Small intestine (tissue), 7 donors: ENCODE data around the gene GPRC5C. TPM values are rescaled to one million over a fixed set of nuclear protein-coding genes. Genes with fewer than 3 reads are reported as not detected.

Experiments
- DNase-seq, 2 donors: peaks; one replicate each; pipeline versions ENCODE4 v3.0.0 to v3.0.0-alpha.2; 2013
- FAIRE-seq: peaks from 2 replicates; lab custom pipeline; 2012; peaks lifted over from hg19 to GRCh38; lab: Jason Lieb, UNC
- H3K27ac ChIP-seq, 3 donors: one replicate each; pipeline ENCODE4 v1.5.1; 2013; ENCODE audit warnings: low read length in 2 of 3, mild to moderate bottlenecking in 2 of 3, control low read depth in 1 of 3, inconsistent platforms in 1 of 3, low read depth in 1 of 3, moderate library complexity in 1 of 3
- H3K27me3 ChIP-seq, 3 donors: one replicate each; pipeline ENCODE4 v1.6.1; 2013; ENCODE audit warnings: low read length in 3 of 3, inconsistent platforms in 1 of 3; ENCODE audit not compliant: control insufficient read depth in 3 of 3, insufficient read depth in 3 of 3
- H3K36me3 ChIP-seq, 3 donors: one replicate each; pipeline ENCODE4 v1.6.1; 2013; ENCODE audit warnings: low read length in 3 of 3, inconsistent platforms in 1 of 3, low read depth in 1 of 3, mild to moderate bottlenecking in 1 of 3, moderate library complexity in 1 of 3; ENCODE audit not compliant: control insufficient read depth in 3 of 3, insufficient read depth in 2 of 3
- H3K4me1 ChIP-seq, 3 donors: one replicate each; pipeline ENCODE4 v1.6.1; 2013; ENCODE audit warnings: low read length in 2 of 3, inconsistent platforms in 1 of 3, low read depth in 1 of 3, mild to moderate bottlenecking in 1 of 3, moderate library complexity in 1 of 3; ENCODE audit not compliant: control insufficient read depth in 3 of 3, insufficient read depth in 2 of 3
- H3K4me3 ChIP-seq, 3 donors: one replicate each; pipeline ENCODE4 v1.5.1; 2013; ENCODE audit warnings: low read length in 3 of 3, control low read depth in 1 of 3, inconsistent platforms in 1 of 3, low read depth in 1 of 3, mild to moderate bottlenecking in 1 of 3, moderate library complexity in 1 of 3
- H3K9me3 ChIP-seq, 2 donors: one replicate each; pipeline ENCODE4 v1.6.1; 2013; ENCODE audit warnings: low read depth in 1 of 2, low read length in 1 of 2; ENCODE audit not compliant: control insufficient read depth in 2 of 2, insufficient read depth in 1 of 2
- WGBS, 3 donors: extraction: QIAGEN DNeasy Blood & Tissue Kit; methylation state at CpG; one replicate each; pipeline ENCODE4 v1.1.7; 2013; 5-methylcytosine and 5-hydroxymethylcytosine counted together
- polyA plus RNA-seq, 4 donors: library from polyadenylated mRNA; stranded (reverse) in 3 of 4; unstranded in 1 of 4; fragments of 200-250 nt in 3 of 4; fragments of 120-200 nt in 1 of 4; gene quantifications; one replicate each; pipeline versions ENCODE4 v1.2.1 to v1.2.3, GENCODE V29; 2013
- donor health status: healthy with polysubstance abuse.
- donor health status: control.
- donor health status: control.
- donor health status: Bipolar disorder and iron deficiency.
- donor health status: healthy.

GPRC5C gene
- polyA plus RNA-seq, 4 donors, result 41.3 to 72.8 (median 48.1) TPM

DNA sequence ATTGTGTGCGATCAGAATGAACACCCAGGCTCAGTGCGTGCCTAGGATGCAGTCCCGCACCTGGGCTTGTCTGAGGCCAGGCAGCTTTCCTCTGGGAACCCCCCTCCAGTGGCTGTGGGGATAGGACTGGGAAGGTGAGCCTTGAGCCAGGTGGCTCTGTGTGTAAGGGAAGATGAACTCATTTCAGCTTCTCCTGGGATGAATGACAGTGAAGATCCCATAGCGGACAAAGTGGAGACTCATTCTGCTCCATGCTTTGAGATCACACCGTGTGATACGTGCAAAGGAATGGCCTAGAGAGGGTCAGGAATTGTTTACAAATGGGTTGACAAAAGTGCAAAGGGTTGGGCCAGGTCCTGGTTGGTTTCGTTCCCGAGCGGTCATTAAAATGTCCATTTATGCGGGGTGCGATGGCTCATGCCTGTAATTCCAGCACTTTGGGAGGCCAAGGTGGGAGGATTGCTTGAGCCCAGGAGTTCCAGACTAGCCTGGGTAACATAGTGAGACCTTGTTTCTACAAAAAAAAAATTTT, 15.8 kb downstream of the GPRC5C start:
- Histone ChIP-seq H3K27ac (no peak overlapping the region), H3K9me3 (no peaks in the 10 kb centered on the region), H3K4me3 (no peak overlapping the region), H3K27me3 (no peaks in the 10 kb centered on the region), H3K4me1 (peaks cover 8 to 25% (median 9%) of the 10 kb centered on the region in 3 donors), H3K36me3 (peaks cover 0 to 67% (median 0%) of the 10 kb centered on the region in 3 donors)
- 92 to 96% (median 92%) methylated on average over 11 of the region's 11 CpGs for WGBS, 3 donors
- DNase-seq (no peak), FAIRE-seq (no peak)

DNA sequence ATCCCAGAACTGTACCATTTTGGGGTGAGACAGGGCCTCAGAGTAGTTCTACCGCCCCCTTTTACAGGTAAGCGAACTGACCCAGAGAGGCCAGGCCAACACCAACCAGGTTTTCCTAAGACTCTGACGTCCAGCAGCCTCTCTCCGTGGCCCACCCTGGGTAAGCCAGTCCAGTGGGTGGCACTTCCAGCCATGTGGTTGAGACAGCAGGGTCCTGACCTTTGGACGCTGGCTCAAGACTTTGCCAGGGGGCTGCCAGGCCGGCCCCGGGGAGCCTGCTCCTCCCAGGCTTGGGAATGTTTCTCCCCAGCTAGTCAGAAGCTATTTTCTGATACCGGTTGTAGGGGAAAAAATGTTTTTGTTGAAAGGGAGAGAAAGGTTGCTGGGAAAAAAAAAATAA, 16.9 kb downstream of the GPRC5C start:
- no peaks in the 10 kb centered on the region for H3K9me3 ChIP-seq
- FAIRE-seq (no peak), DNase-seq (no peak)
- H3K27me3 ChIP-seq, result no peaks in the 10 kb centered on the region
- no peak overlapping the region for H3K27ac ChIP-seq
- peaks cover 7 to 26% (median 10%) of the 10 kb centered on the region in 3 donors for H3K4me1 ChIP-seq
- H3K4me3 ChIP-seq, result no peak overlapping the region
- WGBS, 3 donors, result 77 to 82% (median 81%) methylated on average over 8 of the region's 8 CpGs
- H3K36me3 ChIP-seq, result peaks cover 0 to 64% (median 0%) of the 10 kb centered on the region in 3 donors

DNA sequence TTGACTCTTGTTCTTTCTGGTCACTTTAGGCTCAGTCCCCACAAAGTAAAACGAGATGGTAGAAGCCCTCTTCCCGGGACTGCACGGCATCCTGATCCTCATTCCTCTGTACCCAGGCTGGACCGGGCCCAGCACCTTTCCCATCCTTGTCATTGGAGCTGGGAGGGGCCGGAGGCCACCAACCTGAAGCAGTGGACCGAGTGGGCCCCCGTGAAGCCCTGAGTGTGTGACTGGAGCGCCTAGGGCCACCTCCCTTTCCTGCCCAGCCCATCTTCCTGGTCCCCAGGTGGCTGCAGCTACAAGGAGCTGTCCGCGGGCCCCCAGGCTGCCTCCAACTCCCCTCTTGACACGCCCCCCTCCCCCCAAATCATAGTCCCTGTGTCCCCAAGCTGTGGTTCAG, 17.4 kb downstream of the GPRC5C start:
- no peak overlapping the region for H3K27ac ChIP-seq
- FAIRE-seq, result no peak
- H3K4me3 ChIP-seq, result no peak overlapping the region
- WGBS, 3 donors, result 79 to 87% (median 82%) methylated on average over 11 of the region's 11 CpGs
- no peak for DNase-seq
- H3K36me3 ChIP-seq, result peaks cover 0 to 58% (median 0%) of the 10 kb centered on the region in 3 donors
- peaks cover 2 to 23% (median 5%) of the 10 kb centered on the region in 3 donors for H3K4me1 ChIP-seq
- no peaks in the 10 kb centered on the region for H3K9me3 ChIP-seq
- no peaks in the 10 kb centered on the region for H3K27me3 ChIP-seq

DNA sequence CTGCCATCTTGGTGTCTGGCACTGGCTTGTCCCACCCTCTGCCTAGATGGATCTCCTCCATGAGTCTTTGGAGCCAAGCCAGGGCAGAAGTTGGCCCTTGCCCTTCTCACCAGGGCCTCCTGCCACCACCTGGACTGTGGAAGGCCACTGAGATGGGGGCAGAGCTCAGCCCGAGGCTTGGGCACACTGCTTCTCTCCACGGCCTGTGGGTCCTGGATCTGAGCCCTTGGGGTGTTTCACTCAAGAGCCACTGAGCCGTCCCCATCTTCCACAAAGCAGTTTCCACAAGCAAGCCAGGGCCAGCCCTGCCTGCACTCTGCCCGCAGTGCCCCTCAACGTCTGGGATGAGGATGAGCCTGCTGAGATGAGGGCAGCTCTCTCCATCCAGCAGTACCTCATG, 17.9 kb downstream of the GPRC5C start:
- Histone ChIP-seq H3K9me3 (no peaks in the 10 kb centered on the region), H3K4me1 (peaks cover 2 to 23% (median 9%) of the 10 kb centered on the region in 3 donors), H3K27me3 (no peaks in the 10 kb centered on the region), H3K27ac (no peak overlapping the region), H3K4me3 (no peak overlapping the region), H3K36me3 (peaks cover 0 to 53% (median 0%) of the 10 kb centered on the region in 3 donors)
- DNase-seq, result no peak
- FAIRE-seq, result no peak
- WGBS, 3 donors, result 76 to 87% (median 78%) methylated on average over 5 of the region's 5 CpGs

DNA sequence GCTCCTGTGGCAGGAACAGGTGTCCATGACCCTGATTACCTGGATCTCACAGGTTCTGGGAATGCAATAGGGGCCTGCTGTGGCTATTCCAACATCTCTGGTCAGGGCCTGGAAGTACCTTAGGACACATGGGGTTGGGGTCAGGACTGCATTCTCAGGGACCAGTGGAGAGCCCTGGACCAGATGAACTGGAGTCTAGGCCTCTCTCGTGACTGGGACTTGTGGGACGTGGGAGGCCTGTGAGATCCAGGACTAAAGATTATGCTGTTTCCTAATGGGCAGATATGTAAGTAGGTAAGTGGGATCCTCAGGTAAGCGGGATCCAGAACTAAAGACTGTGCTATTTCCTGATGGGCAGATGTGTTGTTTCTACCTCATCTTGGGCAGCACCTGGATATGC, 18.3 kb downstream of the GPRC5C start:
- FAIRE-seq (no peak), DNase-seq (no peak)
- Histone ChIP-seq H3K4me3 (no peak overlapping the region), H3K36me3 (peaks cover 0 to 50% (median 0%) of the 10 kb centered on the region in 3 donors), H3K27ac (no peak overlapping the region), H3K9me3 (no peaks in the 10 kb centered on the region), H3K4me1 (peaks cover 2 to 26% (median 9%) of the 10 kb centered on the region in 3 donors), H3K27me3 (no peaks in the 10 kb centered on the region)
- WGBS, 3 donors, result 83 to 97% (median 92%) methylated on average over 3 of the region's 3 CpGs

DNA sequence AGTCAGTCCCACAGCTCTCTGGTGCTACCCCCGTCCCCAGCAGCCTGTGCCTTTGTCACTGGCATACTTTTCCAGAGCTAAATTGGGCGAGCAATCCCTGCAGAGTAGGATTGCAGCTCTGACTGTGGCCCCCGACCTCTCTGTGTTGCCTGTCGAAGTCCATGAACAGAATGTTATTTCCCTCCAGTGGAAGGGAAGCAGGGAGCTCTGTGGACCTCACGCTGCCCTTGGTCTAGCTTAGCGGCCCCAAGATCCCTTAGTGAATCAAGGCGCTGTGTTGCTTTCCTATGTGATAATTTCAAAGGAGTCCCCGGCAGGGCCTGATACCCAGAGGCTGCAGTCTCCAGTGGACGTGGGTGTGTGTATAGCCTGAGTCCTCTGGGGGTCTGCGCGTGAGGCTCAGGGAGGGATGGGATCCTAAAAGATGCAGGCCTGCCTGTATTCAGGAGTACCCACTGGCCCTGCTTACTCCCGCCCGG, 19.1 kb downstream of the GPRC5C start:
- H3K4me1 ChIP-seq, result peaks cover 2 to 22% (median 9%) of the 10 kb centered on the region in 3 donors
- no peaks in the 10 kb centered on the region for H3K9me3 ChIP-seq
- DNase-seq (no peak), FAIRE-seq (no peak)
- no peak overlapping the region for H3K27ac ChIP-seq
- H3K4me3 ChIP-seq, result no peak overlapping the region
- H3K27me3 ChIP-seq, result no peaks in the 10 kb centered on the region
- 82 to 87% (median 84%) methylated on average over 13 of the region's 13 CpGs for WGBS, 3 donors
- H3K36me3 ChIP-seq, result peaks cover 0 to 42% (median 0%) of the 10 kb centered on the region in 3 donors

DNA sequence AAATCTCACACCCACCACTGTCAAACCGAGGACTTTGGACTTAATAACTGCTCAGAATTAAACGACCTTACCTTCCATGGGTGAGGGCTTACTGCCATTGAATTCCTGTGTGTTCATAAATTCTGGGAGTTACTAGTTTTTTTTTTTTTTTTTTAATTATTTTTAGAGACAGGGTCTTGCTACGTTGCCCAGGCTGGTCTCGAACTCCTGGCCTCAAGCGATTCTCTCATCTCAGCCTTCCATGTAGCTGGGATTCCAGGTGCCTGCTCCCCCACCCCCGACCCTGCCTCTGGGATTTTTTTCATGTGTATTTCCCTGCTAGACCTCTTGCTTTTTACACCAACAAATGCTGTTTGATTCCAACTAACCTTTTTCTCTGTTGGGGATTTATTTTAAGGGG, 19.7 kb downstream of the GPRC5C start:
- no peak for DNase-seq
- H3K27me3 ChIP-seq, result no peaks in the 10 kb centered on the region
- H3K4me1 ChIP-seq, result peaks cover 2 to 22% (median 9%) of the 10 kb centered on the region in 3 donors
- no peak for FAIRE-seq
- no peak overlapping the region for H3K4me3 ChIP-seq
- no peaks in the 10 kb centered on the region for H3K9me3 ChIP-seq
- no peak overlapping the region for H3K27ac ChIP-seq
- 43 to 60% (median 56%) methylated on average over 5 to 6 of the region's 6 CpGs for WGBS, 3 donors
- peaks cover 0 to 39% (median 0%) of the 10 kb centered on the region in 3 donors for H3K36me3 ChIP-seq

DNA sequence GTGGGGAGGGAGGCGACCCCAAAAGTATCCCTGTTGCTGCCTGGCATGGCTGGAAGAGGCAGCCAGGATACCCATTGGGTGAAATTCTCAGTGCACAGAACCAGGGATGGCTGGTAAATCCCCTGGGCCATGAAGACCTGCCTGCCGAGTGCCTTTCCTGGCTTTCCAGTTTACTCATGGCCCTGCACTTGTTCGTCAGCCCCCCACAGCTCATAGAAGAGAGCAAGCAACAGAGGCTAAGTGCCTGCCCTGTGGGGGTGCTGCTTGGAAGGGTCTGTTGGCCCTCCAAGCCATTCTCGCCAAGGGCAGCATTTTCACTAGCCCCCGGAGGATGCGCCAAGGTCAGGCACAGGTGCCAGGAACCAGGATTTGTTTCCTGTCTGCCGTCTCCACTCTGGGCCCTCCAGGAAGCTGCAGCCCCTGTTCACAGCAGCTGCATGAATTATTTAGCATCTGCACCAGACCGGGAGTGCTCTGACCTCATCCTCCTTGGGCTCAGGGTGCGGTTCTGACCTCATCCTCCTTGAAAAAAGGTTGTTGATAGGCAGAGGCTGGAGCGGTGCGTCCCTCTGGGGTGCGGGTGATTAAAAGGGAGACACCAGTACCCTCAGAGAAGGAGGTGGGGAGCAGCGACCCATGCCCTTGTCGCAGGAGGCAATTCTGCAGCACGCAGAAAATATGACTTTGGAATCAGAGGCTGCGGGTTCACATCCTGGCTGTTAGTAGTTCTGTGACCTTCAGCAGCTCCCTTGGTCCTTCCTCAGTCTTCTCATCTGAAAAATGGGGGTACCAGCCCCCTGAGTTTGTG, 20.3 kb downstream of the GPRC5C start:
- peaks cover 0 to 32% (median 0%) of the 10 kb centered on the region in 3 donors for H3K36me3 ChIP-seq
- no peak for FAIRE-seq
- no peak overlapping the region for H3K4me3 ChIP-seq
- no peaks in the 10 kb centered on the region for H3K27me3 ChIP-seq
- no peaks in the 10 kb centered on the region for H3K9me3 ChIP-seq
- H3K4me1 ChIP-seq, result peaks cover 2 to 23% (median 9%) of the 10 kb centered on the region in 3 donors
- peak; percentile 48 to 58 for DNase-seq
- WGBS, 3 donors, result 28 to 49% (median 31%) methylated on average over 16 of the region's 16 CpGs
- peak overlapping the region in 1 of 3 donors; percentile 6 for H3K27ac ChIP-seq
